Measurements from ENCODE around the gene LCN6. TPM values are rescaled to one million over a fixed set of nuclear protein-coding genes. Genes with fewer than 3 reads are reported as not detected.

The LCN6 gene
- total and polyA plus RNA-seq, 2 of the 13 experiments (the other 11 are each of a cell fraction or from before 2014, with no cell fraction given), result not detected

GRCh38 chr9:136698635-136699246 is 49.6 kb downstream of the LCN6 start (continued):
- TF ChIP-seq FOXP4 (CRISPR knock-in tag; IDR thresholded peaks at IDR 0.05), result peak; percentile 34; the same call in 1 of the 2 replicates
- no peak for TF ChIP-seq ARID3A (IDR thresholded peaks at IDR 0.05; ENCODE audit: low read depth, low read length)
- TF ChIP-seq MAX (IDR thresholded peaks at IDR 0.05), result 0 out of 2 replicates have a peak, but pooled peaks have one; percentile 23
- 0 out of 2 replicates have a peak, but pooled peaks have one; percentile 2 for TF ChIP-seq ZBTB7A (CRISPR knock-in tag; IDR thresholded peaks at IDR 0.05)
- TF ChIP-seq TFE3 (CRISPR knock-in tag; IDR thresholded peaks at IDR 0.05), result 0 out of 2 replicates have a peak, but pooled peaks have one; percentile 41
- peak; percentile 69; the same call in 1 of the 2 replicates for TF ChIP-seq SOX5 (CRISPR knock-in tag; IDR thresholded peaks at IDR 0.05; ENCODE audit: borderline replicate concordance)
- TF ChIP-seq SOX6 (IDR thresholded peaks at IDR 0.05), result no peak
- TF ChIP-seq SOX6 (CRISPR knock-in tag; IDR thresholded peaks at IDR 0.05), result peak; percentile 60
- TF ChIP-seq NR2F6 (IDR thresholded peaks at IDR 0.05), result peak; percentile 53
- TF ChIP-seq NR2F6 (CRISPR knock-in tag; IDR thresholded peaks at IDR 0.05), result 0 out of 2 replicates have a peak, but pooled peaks have one; percentile 32
- TF ChIP-seq ZNF362 (CRISPR knock-in tag; IDR thresholded peaks at IDR 0.05; ENCODE audit: borderline replicate concordance), result peak; percentile 74; the same call in 1 of the 2 replicates
- TF ChIP-seq SAP130 (CRISPR knock-in tag; IDR thresholded peaks at IDR 0.05; ENCODE audit: low read depth), result peak; percentile 26; the same call in 1 of the 2 replicates
- TF ChIP-seq FOXP1 (IDR thresholded peaks at IDR 0.05), result no peak
- TF ChIP-seq FOXP1 (CRISPR knock-in tag; IDR thresholded peaks at IDR 0.05), result peak; percentile 31; the same call in 1 of the 2 replicates
- TF ChIP-seq IRF2 (CRISPR knock-in tag; IDR thresholded peaks at IDR 0.05), result 0 out of 2 replicates have a peak, but pooled peaks have one; percentile 21
- peak; percentile 40; the same call in 1 of the 2 replicates for TF ChIP-seq HNF4A (CRISPR knock-in tag; IDR thresholded peaks at IDR 0.05)
- no peak for TF ChIP-seq DNMT1 (CRISPR knock-in tag; IDR thresholded peaks at IDR 0.05)
- no peak for TF ChIP-seq ZBTB46 (CRISPR knock-in tag; IDR thresholded peaks at IDR 0.05; ENCODE audit: borderline replicate concordance)
- no peak for TF ChIP-seq ZNF431 (CRISPR knock-in tag; IDR thresholded peaks at IDR 0.05; ENCODE audit: borderline replicate concordance, low read depth)
- TF ChIP-seq NR2F2 (IDR thresholded peaks at IDR 0.05; ENCODE audit: borderline replicate concordance, low read depth), result 0 out of 2 replicates have a peak, but pooled peaks have one; percentile 33
- peak; percentile 2; the same call in 1 of the 2 replicates for TF ChIP-seq ZNF460 (CRISPR knock-in tag; IDR thresholded peaks at IDR 0.05; ENCODE audit: borderline replicate concordance)
- TF ChIP-seq SOX13 (IDR thresholded peaks at IDR 0.05), result 0 out of 2 replicates have a peak, but pooled peaks have one; percentile 51
- peak in 1 of 2 experiments; percentile 43; a peak in 1 of 4 replicates for TF ChIP-seq SOX13 (CRISPR knock-in tag; conservative IDR thresholded peaks at IDR 0.05 in 1 of 2, IDR thresholded peaks at IDR 0.05 in 1 of 2)
